ENCODE measurements around the gene ROBO1.

- TF ChIP-seq EZH2 (IDR thresholded peaks at IDR 0.05; ENCODE audit: insufficient read depth, poor library complexity, severe bottlenecking) = no peak
- no peak for TF ChIP-seq EZH2phosphoT487 (IDR thresholded peaks at IDR 0.05; ENCODE audit: insufficient read depth, low read depth)
These were observed 522.3 kb downstream of the ROBO1 start for GRCh38 chr3:79245284-79246138.
